ENCODE results near the gene ADARB2.

ADARB2 gene

DNA sequence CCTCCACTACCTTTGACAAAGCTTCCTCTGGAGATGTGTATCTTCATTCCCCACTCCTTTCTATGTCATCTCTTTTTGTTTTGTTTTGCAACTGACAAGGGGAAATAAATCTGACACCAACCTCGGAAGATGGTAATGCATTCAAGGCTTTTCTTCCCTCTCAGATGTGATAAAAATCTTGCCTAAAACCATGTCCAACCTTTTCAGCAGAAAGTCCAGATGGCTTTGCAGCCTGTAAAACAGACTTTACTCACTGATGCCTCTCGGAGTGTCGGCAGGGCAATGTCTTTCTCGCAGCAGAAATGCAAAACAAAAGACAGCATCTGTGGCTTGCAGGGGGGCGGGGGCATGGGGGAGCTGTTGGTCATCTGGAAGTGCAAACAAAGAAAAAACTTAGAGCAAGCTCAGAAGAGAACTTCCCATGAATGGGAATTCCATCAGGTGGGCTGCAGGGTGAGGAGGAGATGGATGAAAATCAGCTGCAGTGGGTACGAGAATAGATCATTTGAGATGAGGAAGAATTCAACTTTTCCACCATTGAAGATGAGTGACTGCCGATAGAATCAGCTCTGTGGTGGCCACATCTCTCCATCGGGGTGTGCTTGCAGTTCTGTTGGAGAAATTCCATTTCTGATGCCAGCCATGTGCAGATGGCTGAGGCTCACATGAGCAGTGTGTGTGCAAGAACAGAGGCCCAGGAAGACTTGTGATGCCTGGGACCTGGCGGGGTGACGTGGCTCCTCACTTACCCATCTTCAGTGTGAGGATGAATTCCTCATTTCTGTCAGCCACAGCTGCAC, 443.5 kb downstream of the ADARB2 start:
- H3K4me3 ChIP-seq (ENCODE audit: low read depth, low read length), result no peak overlapping the region
- H3K36me3 ChIP-seq (ENCODE audit: control insufficient read depth, insufficient read depth, low read length), result no peaks in the 10 kb centered on the region
- no peak overlapping the region for H3K9ac ChIP-seq (ENCODE audit: low read depth, low read length)
- H3K4me1 ChIP-seq (ENCODE audit: control insufficient read depth, insufficient read depth, low read length), result peaks cover 11% of the 10 kb centered on the region
- H3K9me3 ChIP-seq (ENCODE audit: control insufficient read depth, insufficient read depth, low read length), result no peaks in the 10 kb centered on the region
- H3K27me3 ChIP-seq (ENCODE audit: control insufficient read depth, insufficient read depth, low read length), result no peaks in the 10 kb centered on the region

DNA sequence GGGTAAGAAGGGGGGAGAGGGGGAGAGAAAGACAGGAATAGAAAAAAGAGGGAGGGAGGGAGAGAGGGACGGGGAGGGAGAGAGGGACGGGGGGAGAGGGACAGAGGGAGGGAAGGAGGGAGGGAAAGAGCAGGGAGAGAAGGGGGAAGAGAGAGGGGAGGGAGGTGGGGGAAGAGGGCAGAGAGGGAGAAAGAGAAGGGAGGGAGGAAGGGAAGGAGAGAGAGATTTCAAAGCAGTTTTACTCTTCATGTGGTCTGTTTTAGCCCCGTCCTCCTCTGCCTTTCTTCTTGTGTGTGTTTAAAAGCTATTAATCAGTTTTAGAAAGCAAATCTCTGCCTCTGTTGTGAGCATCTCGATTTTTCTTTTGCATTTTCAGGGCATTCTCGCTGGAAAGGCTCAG, 444.2 kb downstream of the ADARB2 start:
- H3K36me3 ChIP-seq (ENCODE audit: control insufficient read depth, insufficient read depth, low read length), result no peaks in the 10 kb centered on the region
- H3K27me3 ChIP-seq (ENCODE audit: control insufficient read depth, insufficient read depth, low read length), result no peaks in the 10 kb centered on the region
- no peak overlapping the region for H3K9ac ChIP-seq (ENCODE audit: low read depth, low read length)
- H3K4me3 ChIP-seq (ENCODE audit: low read depth, low read length), result no peak overlapping the region
- no peaks in the 10 kb centered on the region for H3K9me3 ChIP-seq (ENCODE audit: control insufficient read depth, insufficient read depth, low read length)
- H3K4me1 ChIP-seq (ENCODE audit: control insufficient read depth, insufficient read depth, low read length), result peaks cover 11% of the 10 kb centered on the region

DNA sequence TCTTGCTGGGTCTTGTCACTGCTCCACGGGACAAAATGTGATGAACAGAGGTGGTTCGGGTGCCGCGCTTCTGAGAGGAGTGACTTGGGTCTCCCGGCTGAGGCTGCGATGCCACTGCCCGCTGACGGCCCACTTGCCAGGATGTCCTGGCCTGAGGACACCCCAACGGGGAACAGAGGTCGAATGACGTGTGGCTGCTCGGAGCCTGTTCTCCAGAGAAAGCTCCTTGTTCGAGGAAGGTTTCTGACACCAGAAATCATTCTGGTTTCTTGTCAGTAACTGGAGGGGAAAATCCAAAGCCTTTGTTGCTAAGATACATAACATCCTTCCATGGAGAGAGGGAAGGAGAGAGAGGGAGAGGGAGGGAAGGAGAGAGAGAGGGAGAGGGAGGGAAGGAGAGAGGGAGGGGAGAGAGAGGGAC, 444.7 kb downstream of the ADARB2 start:
- no peaks in the 10 kb centered on the region for H3K27me3 ChIP-seq (ENCODE audit: control insufficient read depth, insufficient read depth, low read length)
- peaks cover 11% of the 10 kb centered on the region for H3K4me1 ChIP-seq (ENCODE audit: control insufficient read depth, insufficient read depth, low read length)
- H3K36me3 ChIP-seq (ENCODE audit: control insufficient read depth, insufficient read depth, low read length), result no peaks in the 10 kb centered on the region
- H3K4me3 ChIP-seq (ENCODE audit: low read depth, low read length), result no peak overlapping the region
- no peak overlapping the region for H3K9ac ChIP-seq (ENCODE audit: low read depth, low read length)
- no peaks in the 10 kb centered on the region for H3K9me3 ChIP-seq (ENCODE audit: control insufficient read depth, insufficient read depth, low read length)

DNA sequence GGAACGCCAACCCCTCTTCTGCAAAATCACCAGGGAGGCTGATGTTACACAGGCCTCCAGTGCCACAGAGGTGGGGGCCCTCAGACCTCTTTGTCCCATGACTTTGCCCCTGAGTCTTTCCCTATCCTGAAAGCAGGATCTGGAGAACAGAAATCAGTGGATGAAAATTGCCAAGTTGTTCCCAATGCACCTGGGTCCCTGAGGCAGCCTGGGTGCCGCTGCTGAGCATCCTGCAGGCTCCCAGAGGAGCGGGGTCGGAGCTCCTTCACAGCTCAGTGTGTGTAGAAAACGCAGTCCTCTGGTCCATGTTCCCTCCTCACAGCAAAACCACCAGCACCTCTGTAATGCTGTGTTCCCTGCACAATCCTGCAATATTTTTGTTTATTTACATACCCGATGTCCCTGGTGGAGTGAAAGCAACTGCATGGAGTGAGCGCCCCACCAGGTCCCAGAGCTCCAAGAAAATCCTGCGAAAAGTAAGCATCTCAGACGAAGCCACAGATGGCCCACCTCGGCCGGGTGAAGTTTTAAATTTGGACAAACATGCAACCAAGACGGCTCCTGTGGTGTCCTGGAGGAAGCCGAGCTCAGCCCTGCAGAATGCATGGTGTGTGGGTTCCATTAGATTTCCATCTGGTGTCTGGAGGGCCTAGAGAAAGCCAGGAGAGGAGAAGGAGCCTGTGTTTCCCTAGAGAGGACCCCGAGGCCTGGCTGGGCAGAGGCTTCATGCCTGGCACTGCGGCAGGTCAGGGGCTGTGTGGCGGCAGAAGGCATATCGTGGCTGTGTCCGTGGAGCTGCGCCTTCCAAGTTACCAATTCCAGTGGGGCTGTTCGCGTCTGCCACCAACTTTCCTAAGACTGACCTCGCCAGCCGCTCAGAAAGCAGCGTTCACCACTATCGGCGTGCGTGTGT, 445.9 kb downstream of the ADARB2 start:
- Histone ChIP-seq H3K36me3 (ENCODE audit: control insufficient read depth, insufficient read depth, low read length) (no peaks in the 10 kb centered on the region), H3K9ac (ENCODE audit: low read depth, low read length) (no peak overlapping the region), H3K27me3 (ENCODE audit: control insufficient read depth, insufficient read depth, low read length) (no peaks in the 10 kb centered on the region), H3K9me3 (ENCODE audit: control insufficient read depth, insufficient read depth, low read length) (no peaks in the 10 kb centered on the region), H3K4me3 (ENCODE audit: low read depth, low read length) (no peak overlapping the region), H3K4me1 (ENCODE audit: control insufficient read depth, insufficient read depth, low read length) (peaks cover 11% of the 10 kb centered on the region)

DNA sequence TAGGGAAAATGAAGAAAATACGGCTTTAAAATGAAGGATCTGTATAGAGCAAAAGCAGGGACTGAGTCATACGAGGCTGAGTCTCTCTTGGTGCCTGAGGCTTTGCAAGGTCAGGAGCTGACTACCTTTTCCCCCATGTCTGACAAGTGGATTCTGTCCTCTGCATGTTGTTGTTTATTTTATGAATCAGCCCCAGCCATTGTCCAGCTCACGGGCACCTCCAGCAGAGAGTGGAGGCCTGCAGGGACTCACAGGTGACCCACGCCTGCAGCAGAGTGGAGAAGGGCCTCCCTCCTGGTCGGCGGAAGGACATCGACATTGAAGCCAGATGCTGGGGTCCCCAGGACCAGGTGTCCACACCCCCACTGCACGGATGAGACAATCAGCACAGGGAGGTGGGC, 447.3 kb downstream of the ADARB2 start:
- Histone ChIP-seq H3K4me3 (ENCODE audit: low read depth, low read length) (no peak overlapping the region), H3K9ac (ENCODE audit: low read depth, low read length) (no peak overlapping the region), H3K4me1 (ENCODE audit: control insufficient read depth, insufficient read depth, low read length) (peaks cover 11% of the 10 kb centered on the region), H3K9me3 (ENCODE audit: control insufficient read depth, insufficient read depth, low read length) (no peaks in the 10 kb centered on the region), H3K27me3 (ENCODE audit: control insufficient read depth, insufficient read depth, low read length) (no peaks in the 10 kb centered on the region), H3K36me3 (ENCODE audit: control insufficient read depth, insufficient read depth, low read length) (no peaks in the 10 kb centered on the region)

DNA sequence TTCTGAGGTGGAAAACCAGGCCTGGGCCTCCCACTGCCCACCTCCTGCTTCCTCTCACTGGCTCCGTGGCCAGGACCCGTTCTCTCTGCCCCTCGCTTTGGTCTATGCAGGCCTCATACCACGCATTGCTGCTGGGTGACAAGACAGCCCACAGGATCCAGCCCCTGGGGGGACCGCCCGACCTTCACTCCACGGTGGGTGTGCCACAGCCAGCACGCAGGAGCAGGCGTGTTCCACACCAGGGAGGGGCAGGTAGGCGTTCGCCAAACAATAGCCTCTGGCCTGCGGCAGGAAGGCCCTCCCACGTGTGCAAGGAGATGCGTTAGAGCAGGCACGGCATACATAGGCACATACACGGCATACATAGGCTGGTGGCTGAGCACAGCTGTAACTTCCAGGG, 447.7 kb downstream of the ADARB2 start:
- H3K4me3 ChIP-seq (ENCODE audit: low read depth, low read length), result no peak overlapping the region
- H3K9me3 ChIP-seq (ENCODE audit: control insufficient read depth, insufficient read depth, low read length), result no peaks in the 10 kb centered on the region
- H3K27me3 ChIP-seq (ENCODE audit: control insufficient read depth, insufficient read depth, low read length), result no peaks in the 10 kb centered on the region
- H3K4me1 ChIP-seq (ENCODE audit: control insufficient read depth, insufficient read depth, low read length), result peaks cover 11% of the 10 kb centered on the region
- no peaks in the 10 kb centered on the region for H3K36me3 ChIP-seq (ENCODE audit: control insufficient read depth, insufficient read depth, low read length)
- no peak overlapping the region for H3K9ac ChIP-seq (ENCODE audit: low read depth, low read length)

DNA sequence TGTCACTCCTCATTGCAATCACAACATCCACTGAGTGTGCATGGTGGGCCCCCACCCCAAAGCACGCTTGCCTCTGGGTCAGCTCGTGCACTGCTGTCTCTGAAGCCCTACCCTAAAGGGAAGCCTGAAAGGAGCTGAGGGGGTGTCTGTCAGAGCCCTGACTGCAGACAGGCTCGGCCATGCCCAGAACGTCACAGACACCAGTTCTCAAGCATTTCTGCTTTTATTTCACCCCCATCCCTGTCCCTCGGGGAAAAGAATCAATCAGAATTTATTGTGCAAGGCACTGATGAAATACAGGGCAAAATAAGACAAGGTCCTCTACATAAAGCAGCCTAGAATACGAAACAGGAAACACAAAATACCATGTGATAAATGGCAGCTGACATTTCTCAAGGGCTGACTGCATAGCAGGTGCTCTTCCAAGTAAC, 449.3 kb downstream of the ADARB2 start:
- Histone ChIP-seq H3K27me3 (ENCODE audit: control insufficient read depth, insufficient read depth, low read length) (no peaks in the 10 kb centered on the region), H3K9me3 (ENCODE audit: control insufficient read depth, insufficient read depth, low read length) (no peaks in the 10 kb centered on the region), H3K4me1 (ENCODE audit: control insufficient read depth, insufficient read depth, low read length) (no peaks in the 10 kb centered on the region), H3K9ac (ENCODE audit: low read depth, low read length) (no peak overlapping the region), H3K36me3 (ENCODE audit: control insufficient read depth, insufficient read depth, low read length) (no peaks in the 10 kb centered on the region), H3K4me3 (ENCODE audit: low read depth, low read length) (no peak overlapping the region)

DNA sequence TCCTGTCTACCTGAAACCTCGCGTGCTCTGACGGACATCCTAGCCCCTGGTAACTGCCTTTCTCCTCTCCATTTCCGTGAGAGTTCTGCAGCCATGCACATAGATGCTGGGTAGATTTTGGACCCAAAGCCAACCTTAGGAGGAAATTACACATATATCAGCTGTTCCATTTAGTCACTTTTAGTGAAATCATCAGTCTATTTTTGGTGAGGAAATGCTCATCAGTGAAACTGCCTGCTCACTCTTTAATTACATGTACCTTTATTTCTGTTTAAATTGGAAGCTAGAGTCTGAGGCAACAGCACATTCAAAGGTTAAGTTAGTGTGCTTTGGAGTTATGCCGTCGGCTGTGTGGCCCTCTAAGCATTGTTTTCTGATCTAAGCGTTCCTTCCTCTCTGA, 449.8 kb downstream of the ADARB2 start:
- Histone ChIP-seq H3K4me3 (ENCODE audit: low read depth, low read length) (no peak overlapping the region), H3K9me3 (ENCODE audit: control insufficient read depth, insufficient read depth, low read length) (no peaks in the 10 kb centered on the region), H3K36me3 (ENCODE audit: control insufficient read depth, insufficient read depth, low read length) (no peaks in the 10 kb centered on the region), H3K9ac (ENCODE audit: low read depth, low read length) (no peak overlapping the region), H3K27me3 (ENCODE audit: control insufficient read depth, insufficient read depth, low read length) (no peaks in the 10 kb centered on the region), H3K4me1 (ENCODE audit: control insufficient read depth, insufficient read depth, low read length) (no peaks in the 10 kb centered on the region)

DNA sequence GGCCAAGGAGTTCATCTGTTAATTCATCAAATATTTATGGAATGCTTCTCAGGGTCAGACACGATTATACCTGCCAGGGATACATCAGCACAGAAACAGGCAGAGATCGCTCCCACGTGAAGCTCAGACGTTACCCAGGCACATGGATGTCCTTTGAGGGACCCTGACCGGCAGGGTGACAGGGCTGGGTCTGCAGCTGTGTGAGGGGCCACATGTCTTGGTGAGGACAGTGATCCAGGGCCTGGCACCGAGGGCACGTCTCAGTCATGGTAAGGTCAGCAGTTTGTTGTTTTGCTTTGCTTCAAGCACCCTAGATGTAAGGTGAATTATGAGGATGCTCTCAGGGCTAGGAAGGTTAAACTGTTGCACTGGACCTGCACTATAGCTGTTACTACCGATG, 453.2 kb downstream of the ADARB2 start:
- Histone ChIP-seq H3K4me1 (ENCODE audit: control insufficient read depth, insufficient read depth, low read length) (no peaks in the 10 kb centered on the region), H3K9ac (ENCODE audit: low read depth, low read length) (no peak overlapping the region), H3K36me3 (ENCODE audit: control insufficient read depth, insufficient read depth, low read length) (no peaks in the 10 kb centered on the region), H3K27me3 (ENCODE audit: control insufficient read depth, insufficient read depth, low read length) (no peaks in the 10 kb centered on the region), H3K9me3 (ENCODE audit: control insufficient read depth, insufficient read depth, low read length) (no peaks in the 10 kb centered on the region), H3K4me3 (ENCODE audit: low read depth, low read length) (no peak overlapping the region)

DNA sequence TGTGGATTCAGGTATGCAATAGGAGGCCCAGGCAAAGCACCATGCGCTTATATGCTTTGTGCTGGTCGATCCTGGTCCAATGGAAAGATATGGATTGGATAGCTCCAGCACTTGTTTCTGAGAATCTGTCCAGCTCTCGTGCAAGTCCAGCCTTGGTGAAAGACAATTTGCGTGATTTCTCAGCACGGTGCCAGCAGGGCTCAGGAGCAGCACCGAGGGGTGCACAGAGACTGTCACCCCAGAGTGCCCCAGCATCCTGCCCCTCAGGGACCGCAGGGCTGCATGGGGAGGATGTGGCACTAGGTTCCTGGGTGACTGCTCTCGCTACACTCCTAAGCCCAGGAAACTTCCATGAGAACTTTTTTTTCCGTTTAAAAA, 455.9 kb downstream of the ADARB2 start:
- Histone ChIP-seq H3K36me3 (ENCODE audit: control insufficient read depth, insufficient read depth, low read length) (no peaks in the 10 kb centered on the region), H3K27me3 (ENCODE audit: control insufficient read depth, insufficient read depth, low read length) (no peaks in the 10 kb centered on the region), H3K9me3 (ENCODE audit: control insufficient read depth, insufficient read depth, low read length) (no peaks in the 10 kb centered on the region), H3K4me3 (ENCODE audit: low read depth, low read length) (no peak overlapping the region), H3K9ac (ENCODE audit: low read depth, low read length) (no peak overlapping the region), H3K4me1 (ENCODE audit: control insufficient read depth, insufficient read depth, low read length) (no peaks in the 10 kb centered on the region)

DNA sequence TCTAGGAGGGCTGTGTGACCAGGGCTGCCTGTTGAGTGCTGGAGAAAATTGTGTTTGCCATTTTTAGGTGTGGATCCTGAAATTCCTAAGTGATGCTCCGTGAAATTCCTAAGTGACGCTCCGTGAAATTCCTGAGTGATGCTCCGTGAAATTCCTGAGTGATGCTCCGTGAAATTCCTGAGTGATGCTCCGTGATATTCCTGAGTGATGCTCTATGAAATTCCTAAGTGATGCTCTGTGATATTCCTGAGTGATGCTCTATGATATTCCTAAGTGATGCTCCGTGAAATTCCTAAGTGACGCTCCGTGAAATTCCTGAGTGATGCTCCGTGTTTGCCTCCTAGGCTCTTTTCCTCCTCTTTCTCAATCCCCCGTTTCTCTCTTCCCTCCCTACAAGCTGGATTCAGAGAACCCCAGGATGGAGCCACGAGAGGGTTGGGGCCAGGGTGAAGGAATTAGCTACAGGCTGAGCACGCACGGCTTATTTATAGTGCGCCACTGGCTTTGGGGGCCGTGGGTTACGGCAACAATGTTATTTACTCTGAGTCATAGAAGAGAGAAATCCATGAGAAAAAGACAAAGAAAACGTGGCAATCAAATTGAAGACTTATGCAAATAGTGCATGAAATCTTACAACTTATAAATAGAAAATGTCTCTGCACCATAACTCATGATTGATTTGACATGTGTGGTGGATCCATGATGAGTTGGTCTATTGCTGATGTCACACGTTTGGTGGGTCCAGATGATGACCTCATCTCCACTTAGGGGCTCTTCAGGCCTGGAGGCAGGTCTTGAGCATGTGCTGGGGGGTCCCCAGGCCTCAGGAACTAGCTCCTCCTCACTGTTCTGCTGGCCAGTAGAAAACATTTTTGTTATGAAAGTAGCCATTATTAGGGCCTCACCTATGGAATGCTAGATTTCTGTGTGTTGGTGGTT, 456.6 kb downstream of the ADARB2 start:
- Histone ChIP-seq H3K4me3 (ENCODE audit: low read depth, low read length) (no peak overlapping the region), H3K36me3 (ENCODE audit: control insufficient read depth, insufficient read depth, low read length) (no peaks in the 10 kb centered on the region), H3K9ac (ENCODE audit: low read depth, low read length) (no peak overlapping the region), H3K9me3 (ENCODE audit: control insufficient read depth, insufficient read depth, low read length) (no peaks in the 10 kb centered on the region), H3K27me3 (ENCODE audit: control insufficient read depth, insufficient read depth, low read length) (no peaks in the 10 kb centered on the region), H3K4me1 (ENCODE audit: control insufficient read depth, insufficient read depth, low read length) (no peaks in the 10 kb centered on the region)
